Head of caudate nucleus (tissue), 42 donors: ENCODE measurements around the gene OR2F1.
A peak's percentile ranks its signal among the peaks of the same experiment; 100 is the strongest.
"Not testable (repeated sequence)": the region's sequence is repeated elsewhere in the genome, so short reads cannot be mapped to it uniquely, and the experiment has no call there.

ENCODE experiments used
- DNase-seq, 42 donors: peaks; one replicate each; pipeline versions ENCODE4 v3.0.0 to v3.0.0-alpha.2; 2020 to 2021; ENCODE audit warnings: mixed read lengths in 7 of 42
- intact Hi-C: fragments of 100-400 bp; cut with DNase I; formaldehyde crosslinking; loops from one replicate; pipeline ENCODE4 v1.15.0; 2022

Gene OR2F1

DNA sequence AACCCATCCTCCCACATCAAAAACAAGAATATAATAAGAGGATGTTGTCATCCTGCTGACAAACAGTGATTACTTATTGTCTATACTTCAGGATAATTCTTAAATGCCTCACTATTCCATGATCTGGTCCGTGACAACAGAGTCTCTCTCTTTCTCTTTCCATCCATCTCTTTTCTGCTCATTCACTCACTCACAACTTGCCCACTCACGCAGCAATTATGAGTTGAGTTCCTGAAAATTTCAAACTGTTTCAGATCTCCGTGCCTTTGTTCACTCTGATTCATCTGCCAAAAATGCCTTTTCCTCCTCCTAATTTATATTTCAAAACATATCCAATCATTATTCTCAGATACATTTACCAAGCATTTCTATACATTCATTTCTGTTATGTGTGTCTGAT, 46.9 kb downstream of the OR2F1 start:
- intact Hi-C loops = no loop called here
- DNase-seq = peak in 8 of 42 donors; percentile 7 to 30 (median 14)

DNA sequence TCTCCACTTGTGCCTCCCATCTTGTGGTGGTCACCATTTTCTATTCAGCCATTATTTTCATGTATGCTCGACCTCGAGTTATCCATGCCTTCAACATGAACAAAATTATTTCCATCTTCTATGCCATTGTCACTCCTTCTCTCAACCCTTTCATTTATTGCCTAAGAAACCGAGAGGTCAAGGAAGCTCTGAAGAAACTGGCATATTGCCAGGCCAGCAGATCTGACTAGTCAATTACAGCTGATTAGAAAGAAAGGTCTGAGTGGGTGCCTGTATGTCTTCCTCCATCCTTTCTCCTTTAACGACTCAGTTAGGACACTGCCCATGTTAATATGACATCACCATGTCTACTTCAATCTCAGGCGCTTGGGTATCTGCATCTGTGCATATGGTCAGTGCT, 50.1 kb downstream of the OR2F1 start:
- no peak for DNase-seq
- intact Hi-C loops = no loop called here

DNA sequence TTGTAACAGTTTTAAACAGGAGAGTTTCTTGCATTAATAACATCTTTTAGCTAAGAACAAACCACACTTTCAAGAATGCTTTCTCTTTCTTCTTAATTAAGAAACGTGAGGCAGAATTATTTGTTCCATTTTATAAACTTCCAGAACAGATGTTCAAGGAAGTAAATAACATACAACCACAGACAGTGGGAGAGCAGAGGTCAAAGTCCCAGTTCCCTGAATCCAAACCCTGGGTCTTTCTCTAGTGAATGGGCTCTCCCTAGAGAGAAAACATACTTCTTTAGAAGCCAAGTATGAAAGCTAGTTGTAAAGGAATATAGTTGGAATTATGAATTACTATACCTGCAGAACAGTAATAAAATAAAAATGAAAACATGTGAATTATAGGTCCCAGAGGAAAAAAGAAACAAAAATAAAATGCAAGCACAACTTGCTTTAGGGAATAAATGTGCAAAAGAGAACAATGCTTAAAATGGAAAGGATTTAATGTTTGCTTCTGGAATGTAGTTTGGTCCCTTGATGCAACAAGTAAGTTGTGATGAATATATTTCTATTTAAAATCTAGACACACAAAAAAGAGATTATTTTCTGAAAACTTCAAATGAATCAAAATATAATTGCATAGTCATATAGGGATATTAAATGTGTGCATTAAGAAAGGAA, 51.5 kb downstream of the OR2F1 start:
- DNase-seq = no peak
- intact Hi-C loops = no loop called here

DNA sequence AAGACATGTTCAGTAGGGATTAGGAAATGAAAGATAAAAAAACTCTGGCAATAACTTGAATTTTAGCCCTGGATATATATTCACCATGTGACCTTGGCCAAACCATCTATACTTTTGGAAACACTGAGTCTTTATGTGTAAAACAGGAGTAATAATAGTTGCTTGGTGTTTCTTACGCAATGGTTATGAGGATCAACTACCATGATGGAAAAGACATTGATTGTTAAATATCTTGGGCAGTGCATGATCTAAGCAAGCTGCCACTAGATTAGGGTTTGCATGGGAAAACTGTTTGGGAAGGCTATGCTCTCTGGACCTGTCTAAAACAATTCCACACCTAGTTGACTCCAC, 52.0 kb downstream of the OR2F1 start:
- DNase-seq = no peak
- intact Hi-C loops = no loop called here

DNA sequence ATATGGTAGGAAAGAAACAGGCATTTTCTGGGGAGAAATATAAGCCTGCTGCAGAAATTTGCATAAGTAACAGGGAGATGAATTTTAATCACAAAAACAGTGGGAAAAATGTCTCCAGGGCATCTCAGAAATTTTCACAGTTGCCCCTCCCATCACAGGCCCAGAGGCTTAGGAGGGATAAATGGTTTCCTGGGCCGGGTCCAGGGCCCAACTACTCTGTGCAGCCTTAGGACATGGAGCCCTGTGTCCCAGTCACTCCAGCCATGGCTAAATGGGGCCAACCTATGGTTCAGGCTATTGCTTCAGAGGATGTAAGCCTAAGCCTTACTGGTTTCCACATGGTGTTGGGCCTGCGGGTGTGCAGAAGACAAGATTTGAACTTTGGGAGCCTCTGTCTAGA, 54.7 kb downstream of the OR2F1 start:
- no peak for DNase-seq
- intact Hi-C loops = no loop called here

DNA sequence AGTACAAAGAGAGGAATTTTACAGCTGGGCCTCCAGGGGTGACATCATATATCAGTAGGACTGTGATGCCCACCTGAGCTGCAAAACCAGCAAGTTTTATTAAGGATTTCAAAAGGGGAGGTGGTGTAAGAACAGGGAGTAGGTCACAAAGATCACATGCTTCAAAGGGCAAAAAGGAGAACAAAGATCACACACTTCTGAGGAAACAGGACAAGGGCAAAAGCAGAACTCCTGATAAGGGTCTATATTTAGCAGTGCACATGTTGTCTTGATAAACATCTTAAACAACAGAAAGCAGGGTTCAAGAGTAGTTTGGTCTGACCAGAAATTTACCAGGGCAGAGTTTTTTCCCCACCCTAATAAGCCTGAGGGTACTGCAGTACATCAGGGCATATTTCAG, 55.4 kb downstream of the OR2F1 start:
- intact Hi-C loops = not testable (repeated sequence)

DNA sequence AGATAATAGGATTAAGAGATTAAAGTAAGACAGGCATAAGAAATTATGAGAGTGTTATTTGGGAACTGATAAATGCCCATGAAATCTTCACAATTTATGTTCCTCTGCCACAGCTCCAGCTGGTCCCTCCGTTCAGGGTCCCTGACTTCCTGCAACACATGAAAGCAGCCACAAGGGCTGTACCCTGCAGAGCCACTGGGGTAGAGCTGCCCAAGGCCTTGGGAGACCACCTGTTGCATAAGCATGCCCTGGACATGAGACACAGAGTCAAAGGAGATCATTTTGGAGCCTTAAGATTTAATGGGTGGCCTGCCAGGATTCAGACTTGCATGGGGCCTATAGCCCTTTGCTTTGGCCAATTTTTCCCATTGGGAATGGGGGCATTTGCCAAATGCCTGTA, 56.2 kb downstream of the OR2F1 start:
- DNase-seq, intact Hi-C loops: not testable (repeated sequence)

More for the DNA sequence above, 55.4 kb downstream of the OR2F1 start:
- not testable (repeated sequence) for DNase-seq

DNA sequence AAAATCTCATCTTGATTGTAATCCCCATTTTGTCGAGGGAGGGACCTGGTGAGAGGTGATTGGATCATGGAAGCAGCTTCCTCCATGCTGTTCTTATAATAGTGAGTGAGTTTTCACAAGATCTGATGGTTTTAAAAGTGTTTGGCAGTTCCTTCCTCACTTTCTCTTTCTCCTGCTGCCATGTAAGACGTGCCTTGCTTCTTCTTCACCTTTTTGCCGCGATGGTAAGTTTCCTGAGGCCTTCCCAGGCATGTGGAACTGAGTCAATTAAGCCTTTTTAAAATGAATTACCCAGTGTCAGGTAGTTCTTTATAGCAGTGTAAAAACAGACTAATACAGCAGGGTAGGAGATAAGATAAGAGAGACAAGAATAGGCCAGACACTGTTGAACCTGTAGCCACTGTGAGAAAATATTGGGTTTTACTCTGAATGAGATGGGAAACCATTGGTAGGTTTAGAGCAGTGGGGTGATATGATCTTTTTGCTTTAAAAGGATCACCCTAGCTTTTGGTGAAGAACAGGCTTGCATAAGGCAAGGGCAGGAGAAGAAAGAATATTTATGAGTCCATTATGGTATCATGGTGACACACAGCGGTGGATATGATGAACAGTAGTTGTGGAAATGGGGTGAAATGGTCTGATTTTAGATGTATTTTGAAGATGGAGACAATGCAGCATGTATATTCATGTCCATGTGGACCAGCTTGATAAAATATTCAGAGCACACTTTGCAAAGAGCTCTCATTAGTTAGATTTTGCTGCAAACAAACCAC, 57.0 kb downstream of the OR2F1 start:
- intact Hi-C loops = no loop called here
- no peak for DNase-seq
